ENCODE data around the gene SUSD1.

The SUSD1 gene

DNA sequence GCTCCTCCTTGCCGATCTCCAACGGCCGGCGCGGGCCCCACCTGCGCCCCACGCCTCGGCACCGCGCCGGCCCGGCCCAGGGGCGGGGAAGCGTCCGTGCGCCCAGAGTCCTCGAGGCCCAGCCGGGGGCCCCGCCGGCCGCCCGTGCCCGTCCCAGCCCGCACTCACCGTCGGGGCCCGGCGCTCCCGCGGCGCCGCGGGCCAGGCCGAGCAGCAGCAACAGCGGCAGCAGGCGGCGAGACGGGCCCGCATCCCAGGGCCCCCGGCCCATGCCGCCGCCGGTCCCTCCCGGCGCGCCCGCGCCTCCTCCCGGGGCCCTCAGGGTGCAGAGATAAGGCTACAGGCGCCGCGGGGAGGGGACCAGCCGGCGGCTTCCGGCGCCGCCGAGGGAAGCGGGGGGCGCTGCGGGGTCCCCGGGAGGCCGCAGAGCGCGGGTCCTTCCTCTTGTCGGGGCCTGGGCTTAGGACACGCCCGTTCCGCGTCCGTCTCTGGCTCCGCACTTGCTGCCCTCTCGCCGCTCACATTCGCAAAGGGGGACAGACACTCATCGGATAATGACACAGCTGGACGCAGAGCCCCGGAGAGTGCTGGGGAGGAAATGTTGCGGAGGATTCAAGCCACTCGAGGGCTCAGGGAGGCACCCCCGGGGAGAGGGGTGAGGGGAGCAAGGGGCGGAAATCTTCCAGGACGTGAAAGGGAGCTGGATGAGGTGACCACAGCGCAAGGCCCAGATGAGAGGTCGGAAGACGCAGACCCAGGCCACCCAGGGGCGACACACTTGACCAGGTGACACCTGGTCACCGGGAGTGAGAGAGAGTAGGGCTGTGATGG is at the start of gene SUSD1:
Gene SUSD1, minus strand, starts transcription at position 333 of the 831 bp plus-strand sequence. Its CDS starts 62 bp downstream, at position 271.
- Histone ChIP-seq H3K36me3 (ENCODE audit: insufficient read depth, low read length) (no peaks in the 10 kb centered on the region), H3K27me3 (ENCODE audit: insufficient read depth, low read length, poor library complexity) (no peaks in the 10 kb centered on the region), H3K79me2 (ENCODE audit: insufficient read depth, low read length) (no peaks in the 10 kb centered on the region), H3K27ac (ENCODE audit: low read length) (peak within 1 kb of the TSS; percentile 44), H3K4me3 (ENCODE audit: low read depth in 1 of 2, low read length in 2 of 2) (peak within 1 kb of the TSS; percentile 11 to 55; a peak in 3 of 4 replicates), H2AFZ (ENCODE audit: low read depth, low read length) (peak within 1 kb of the TSS; percentile 69), H4K20me1 (ENCODE audit: insufficient read depth, low read length) (no peaks in the 10 kb centered on the region), H3K9ac (ENCODE audit: low read depth, low read length) (peak within 1 kb of the TSS; percentile 69), H3K9me3 (ENCODE audit: insufficient read depth, low read length, severe bottlenecking) (no peaks in the 10 kb centered on the region), H3K4me1 (ENCODE audit: insufficient read depth, low read length) (peaks cover 40% of the 10 kb centered on the region), H3K4me2 (ENCODE audit: insufficient read depth, low read length) (peak within 1 kb of the TSS; percentile 67)
- peak; percentile 64 for ATAC-seq (ENCODE audit: insufficient read depth, low read depth)
- TF ChIP-seq EZH2 (IDR thresholded peaks at IDR 0.05; ENCODE audit: borderline replicate concordance, low read depth, low read length, severe bottlenecking) = no peak
- TF ChIP-seq, protein P1, sequence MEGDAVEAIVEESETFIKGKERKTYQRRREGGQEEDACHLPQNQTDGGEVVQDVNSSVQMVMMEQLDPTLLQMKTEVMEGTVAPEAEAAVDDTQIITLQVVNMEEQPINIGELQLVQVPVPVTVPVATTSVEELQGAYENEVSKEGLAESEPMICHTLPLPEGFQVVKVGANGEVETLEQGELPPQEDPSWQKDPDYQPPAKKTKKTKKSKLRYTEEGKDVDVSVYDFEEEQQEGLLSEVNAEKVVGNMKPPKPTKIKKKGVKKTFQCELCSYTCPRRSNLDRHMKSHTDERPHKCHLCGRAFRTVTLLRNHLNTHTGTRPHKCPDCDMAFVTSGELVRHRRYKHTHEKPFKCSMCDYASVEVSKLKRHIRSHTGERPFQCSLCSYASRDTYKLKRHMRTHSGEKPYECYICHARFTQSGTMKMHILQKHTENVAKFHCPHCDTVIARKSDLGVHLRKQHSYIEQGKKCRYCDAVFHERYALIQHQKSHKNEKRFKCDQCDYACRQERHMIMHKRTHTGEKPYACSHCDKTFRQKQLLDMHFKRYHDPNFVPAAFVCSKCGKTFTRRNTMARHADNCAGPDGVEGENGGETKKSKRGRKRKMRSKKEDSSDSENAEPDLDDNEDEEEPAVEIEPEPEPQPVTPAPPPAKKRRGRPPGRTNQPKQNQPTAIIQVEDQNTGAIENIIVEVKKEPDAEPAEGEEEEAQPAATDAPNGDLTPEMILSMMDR (IDR thresholded peaks at IDR 0.05; ENCODE audit: borderline replicate concordance, extremely low read depth, low read length, poor library complexity, severe bottlenecking) = no peak
- peak; percentile 49 for DNase-seq

DNA sequence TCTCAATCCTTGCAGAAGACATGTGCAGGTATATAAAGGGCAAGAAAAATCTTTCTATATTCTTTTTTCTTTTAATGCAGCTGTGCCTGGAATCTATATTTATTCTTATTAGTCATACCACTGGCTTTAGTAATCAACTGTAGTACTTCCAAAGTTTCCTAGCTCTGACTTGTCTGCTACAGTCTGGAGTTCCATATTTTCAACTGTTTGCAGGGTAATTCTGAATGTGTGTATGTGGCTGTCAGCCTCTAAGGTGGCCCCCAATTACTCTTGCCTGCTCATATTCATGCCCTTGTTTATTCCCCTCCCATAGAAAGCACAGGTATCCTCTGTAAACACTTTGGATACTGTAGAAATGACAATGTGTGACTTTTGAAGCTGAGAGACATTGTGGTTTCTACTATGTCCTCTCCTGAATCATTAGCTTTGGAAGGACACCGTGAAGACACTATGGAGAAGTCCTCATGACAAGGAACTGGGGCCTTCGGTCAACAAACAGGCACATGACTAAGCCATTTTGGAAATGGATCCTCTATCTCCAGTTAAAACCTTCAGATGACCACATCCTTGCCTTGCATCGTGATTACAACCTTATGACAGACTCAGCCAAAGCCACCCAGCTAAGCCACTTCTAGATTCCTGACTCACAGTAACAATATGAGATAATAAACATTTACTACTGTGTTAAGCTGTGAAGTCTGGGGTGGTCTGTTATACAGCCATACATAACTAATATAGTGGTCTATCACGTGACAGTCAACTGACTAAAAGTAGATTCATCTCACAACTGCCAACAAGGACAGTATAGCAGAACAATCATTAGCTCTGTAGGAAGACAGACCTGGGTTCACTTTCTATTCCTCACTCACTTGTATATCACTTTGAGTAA is 49.5 kb upstream of the SUSD1 start:
- TF ChIP-seq, protein P1 (IDR thresholded peaks at IDR 0.05; ENCODE audit: borderline replicate concordance, extremely low read depth, low read length, poor library complexity, severe bottlenecking) = no peak
- TF ChIP-seq EZH2 (IDR thresholded peaks at IDR 0.05; ENCODE audit: borderline replicate concordance, low read depth, low read length, severe bottlenecking) = no peak
- no peaks in the 10 kb centered on the region for H3K27me3 ChIP-seq (ENCODE audit: insufficient read depth, low read length, poor library complexity)
- DNase-seq (no peak), ATAC-seq (ENCODE audit: insufficient read depth, low read depth) (no peak)
- no peak overlapping the region for H3K27ac ChIP-seq (ENCODE audit: low read length)
- peaks cover 71% of the 10 kb centered on the region for H3K36me3 ChIP-seq (ENCODE audit: insufficient read depth, low read length)
- no peaks in the 10 kb centered on the region for H3K4me1 ChIP-seq (ENCODE audit: insufficient read depth, low read length)
- H3K79me2 ChIP-seq (ENCODE audit: insufficient read depth, low read length) = no peaks in the 10 kb centered on the region
- no peak overlapping the region for H3K4me3 ChIP-seq (ENCODE audit: low read depth in 1 of 2, low read length in 2 of 2)
- H3K9me3 ChIP-seq (ENCODE audit: insufficient read depth, low read length, severe bottlenecking) = no peaks in the 10 kb centered on the region
- H2AFZ ChIP-seq (ENCODE audit: low read depth, low read length) = no peak overlapping the region
- H3K4me2 ChIP-seq (ENCODE audit: insufficient read depth, low read length) = no peak overlapping the region
- no peak overlapping the region for H3K9ac ChIP-seq (ENCODE audit: low read depth, low read length)
- no peaks in the 10 kb centered on the region for H4K20me1 ChIP-seq (ENCODE audit: insufficient read depth, low read length)

DNA sequence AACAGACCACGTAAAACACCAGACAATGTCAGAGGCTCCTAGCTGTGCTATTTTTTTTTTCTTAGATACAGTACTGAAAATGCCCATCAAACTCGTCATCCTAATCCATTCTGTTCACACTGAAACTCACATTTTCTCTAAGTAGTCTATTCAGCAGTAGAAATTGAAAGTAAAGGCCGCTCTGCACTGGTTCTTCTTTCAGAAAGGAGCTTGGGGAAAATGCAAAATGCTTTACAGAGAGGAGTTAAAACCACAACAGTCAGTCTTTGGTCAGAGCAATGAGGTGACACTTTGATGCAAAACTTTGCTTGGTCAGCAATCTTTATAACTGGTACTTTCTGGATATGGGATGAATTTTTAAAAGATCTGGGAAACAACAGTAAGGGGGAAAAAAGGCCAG is 43.8 kb upstream of the SUSD1 start:
- Histone ChIP-seq H3K27ac (ENCODE audit: low read length) (no peak overlapping the region), H3K4me1 (ENCODE audit: insufficient read depth, low read length) (no peaks in the 10 kb centered on the region), H3K79me2 (ENCODE audit: insufficient read depth, low read length) (no peaks in the 10 kb centered on the region), H3K27me3 (ENCODE audit: insufficient read depth, low read length, poor library complexity) (no peaks in the 10 kb centered on the region), H2AFZ (ENCODE audit: low read depth, low read length) (no peak overlapping the region), H4K20me1 (ENCODE audit: insufficient read depth, low read length) (no peaks in the 10 kb centered on the region), H3K9me3 (ENCODE audit: insufficient read depth, low read length, severe bottlenecking) (no peaks in the 10 kb centered on the region), H3K4me2 (ENCODE audit: insufficient read depth, low read length) (no peak overlapping the region), H3K36me3 (ENCODE audit: insufficient read depth, low read length) (peaks cover 43% of the 10 kb centered on the region), H3K4me3 (ENCODE audit: low read depth in 1 of 2, low read length in 2 of 2) (no peak overlapping the region), H3K9ac (ENCODE audit: low read depth, low read length) (no peak overlapping the region)
- TF ChIP-seq, protein P1 (IDR thresholded peaks at IDR 0.05; ENCODE audit: borderline replicate concordance, extremely low read depth, low read length, poor library complexity, severe bottlenecking) = no peak
- TF ChIP-seq EZH2 (IDR thresholded peaks at IDR 0.05; ENCODE audit: borderline replicate concordance, low read depth, low read length, severe bottlenecking) = no peak
- peak; percentile 78 for ATAC-seq (ENCODE audit: insufficient read depth, low read depth)
- DNase-seq = no peak

All from DND-41 (cell line).